Smooth muscle cell of bladder (primary cell): ENCODE measurements around the gene ARRDC1. TPM values are rescaled to one million over a fixed set of nuclear protein-coding genes. Genes with fewer than 3 reads are reported as not detected.

Experiments used
- total RNA-seq: library from RNA; depleted of rRNA; stranded (reverse); fragments of >200 nt; gene quantifications from 2 replicates; pipeline ENCODE4 v1.2.3, GENCODE V29; 2014

ARRDC1 gene, protein sequence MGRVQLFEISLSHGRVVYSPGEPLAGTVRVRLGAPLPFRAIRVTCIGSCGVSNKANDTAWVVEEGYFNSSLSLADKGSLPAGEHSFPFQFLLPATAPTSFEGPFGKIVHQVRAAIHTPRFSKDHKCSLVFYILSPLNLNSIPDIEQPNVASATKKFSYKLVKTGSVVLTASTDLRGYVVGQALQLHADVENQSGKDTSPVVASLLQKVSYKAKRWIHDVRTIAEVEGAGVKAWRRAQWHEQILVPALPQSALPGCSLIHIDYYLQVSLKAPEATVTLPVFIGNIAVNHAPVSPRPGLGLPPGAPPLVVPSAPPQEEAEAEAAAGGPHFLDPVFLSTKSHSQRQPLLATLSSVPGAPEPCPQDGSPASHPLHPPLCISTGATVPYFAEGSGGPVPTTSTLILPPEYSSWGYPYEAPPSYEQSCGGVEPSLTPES
- 11.5 and 12.9 TPM in 2 replicates for total RNA-seq

DNA sequence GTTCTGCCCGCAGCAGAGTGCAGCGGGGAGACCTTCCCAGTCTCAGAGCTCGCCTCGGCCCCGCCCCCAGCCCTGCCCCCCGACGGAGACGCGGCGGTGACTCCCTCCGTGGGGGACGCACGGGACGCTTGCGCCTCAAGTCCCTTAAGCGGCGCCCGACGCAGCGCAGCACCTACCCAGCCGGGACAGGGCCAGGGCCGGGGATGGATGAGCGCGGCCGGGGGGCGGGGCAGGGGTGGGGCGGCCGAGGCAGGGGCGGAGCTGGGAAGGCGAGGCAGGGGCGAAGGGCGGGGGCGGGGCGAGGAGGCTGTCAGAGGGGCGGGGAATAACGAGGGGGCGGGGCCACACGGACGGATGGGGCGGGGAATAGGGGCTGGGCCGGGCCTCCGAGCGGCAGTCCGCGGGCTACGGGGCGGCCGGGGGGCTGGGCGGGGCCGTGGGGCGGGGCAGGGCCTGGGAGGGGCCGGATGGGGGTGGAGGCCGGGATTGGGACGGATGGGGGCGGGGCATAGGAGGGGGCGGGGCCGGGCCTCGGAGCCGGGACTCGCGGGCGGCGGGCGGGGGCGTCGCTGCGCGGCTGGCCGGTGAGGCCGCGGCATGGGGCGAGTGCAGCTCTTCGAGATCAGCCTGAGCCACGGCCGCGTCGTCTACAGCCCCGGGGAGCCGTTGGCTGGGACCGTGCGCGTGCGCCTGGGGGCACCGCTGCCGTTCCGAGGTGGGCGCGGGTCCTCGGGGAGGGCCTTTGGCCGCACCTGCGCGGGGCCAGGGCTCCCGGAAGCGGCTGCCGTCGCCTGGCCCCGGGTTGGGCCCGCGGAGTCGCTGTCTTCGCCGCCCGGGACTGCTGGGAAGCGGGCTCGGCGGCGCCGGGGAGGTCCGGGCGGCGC is at the start of gene ARRDC1:
TSS of gene ARRDC1 (plus strand) at position 566 of the 884 bp plus-strand sequence. CDS start at position 598, 32 bp downstream.

DNA sequence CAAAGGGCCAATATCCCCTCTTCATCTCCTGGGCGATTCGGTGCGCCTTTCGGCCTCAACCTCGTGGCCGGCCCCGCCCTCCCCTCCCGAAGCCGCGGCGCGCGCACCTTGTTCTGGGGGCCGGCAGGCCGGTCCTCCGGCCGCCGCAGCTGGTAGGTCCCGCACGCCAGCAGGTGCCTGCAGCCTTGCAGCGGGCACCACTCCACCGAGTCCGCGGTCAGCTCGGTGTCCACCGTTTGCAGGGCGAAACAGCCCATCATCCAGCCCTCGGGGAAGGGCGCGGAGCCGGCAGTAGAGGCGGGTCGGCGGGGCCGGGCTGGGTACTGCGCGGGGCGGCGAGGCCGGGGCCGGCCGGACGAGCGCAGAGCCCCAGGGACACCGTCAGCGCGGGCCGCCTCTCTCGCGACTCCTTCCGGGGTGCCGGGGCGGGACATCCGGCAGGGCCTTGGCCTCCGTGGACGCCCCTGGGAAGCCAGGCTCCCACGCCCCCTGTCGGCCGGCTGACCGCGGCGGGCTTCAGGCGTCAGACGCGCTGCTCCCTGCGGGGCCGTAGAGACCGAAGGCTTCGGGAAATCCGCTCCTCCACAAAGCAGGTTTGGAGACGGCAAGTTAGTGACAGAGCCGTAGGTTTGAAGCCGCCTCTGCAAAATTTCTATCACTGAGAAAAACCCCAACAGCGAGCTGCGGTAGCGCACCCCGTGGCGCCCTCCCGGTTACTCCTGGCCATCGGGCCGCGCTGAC is 26.8 kb upstream of the ARRDC1 start, which contains the start of gene DPH7:
TSS of gene DPH7 (minus strand) at position 408 of the 741 bp plus-strand sequence. CDS start at position 260, 148 bp downstream.

DNA sequence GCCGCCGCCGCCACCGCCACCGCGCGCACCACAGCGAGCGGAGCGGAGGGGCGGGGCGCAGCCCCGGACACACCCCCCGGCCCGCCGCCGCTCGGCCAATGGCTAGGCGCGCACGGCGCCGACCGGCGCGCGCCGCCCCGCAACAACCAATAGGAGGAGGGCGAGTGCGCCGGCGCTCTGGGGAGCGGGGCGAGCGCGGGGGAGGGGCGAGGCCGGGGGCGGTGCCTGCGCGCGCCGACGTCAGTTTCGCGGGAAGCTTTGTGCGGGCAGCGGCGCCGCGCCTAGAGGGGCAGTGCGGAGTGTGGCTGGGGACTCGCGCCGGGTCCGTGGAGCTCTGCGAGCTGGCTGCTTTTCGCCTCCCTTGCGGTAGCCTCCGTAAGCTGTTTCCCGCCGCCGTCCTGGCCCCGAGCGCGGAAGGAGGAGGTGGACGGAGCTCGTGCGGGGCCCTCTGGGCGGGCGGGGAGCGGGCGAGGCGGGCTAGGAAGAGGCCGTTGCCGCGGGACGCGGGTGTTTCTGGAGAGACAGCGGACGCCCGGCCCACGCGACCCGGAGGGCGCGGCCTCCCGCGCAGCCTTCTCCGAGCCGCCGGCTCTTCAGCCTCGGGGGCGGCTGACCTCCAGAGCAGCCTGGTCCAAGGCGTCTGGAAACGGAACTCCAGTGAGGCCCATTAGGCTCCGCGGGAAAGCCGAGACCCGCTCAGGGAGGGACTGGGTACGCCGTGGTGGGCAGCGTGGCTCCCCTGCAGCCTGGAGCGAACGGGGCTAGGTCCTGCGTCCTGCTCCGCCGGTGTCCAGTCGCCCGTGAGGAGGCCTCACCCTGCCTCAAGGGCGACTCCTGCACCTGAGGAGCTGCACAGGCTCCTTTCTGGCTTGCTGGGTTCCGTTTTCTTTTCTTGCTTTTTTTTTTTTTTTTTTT is 14.8 kb upstream of the ARRDC1 start, which contains the start of gene ZMYND19:
TSS of gene ZMYND19 (minus strand) at position 44 of the 915 bp plus-strand sequence. CDS start 249 bp downstream, outside the sequence.

DNA sequence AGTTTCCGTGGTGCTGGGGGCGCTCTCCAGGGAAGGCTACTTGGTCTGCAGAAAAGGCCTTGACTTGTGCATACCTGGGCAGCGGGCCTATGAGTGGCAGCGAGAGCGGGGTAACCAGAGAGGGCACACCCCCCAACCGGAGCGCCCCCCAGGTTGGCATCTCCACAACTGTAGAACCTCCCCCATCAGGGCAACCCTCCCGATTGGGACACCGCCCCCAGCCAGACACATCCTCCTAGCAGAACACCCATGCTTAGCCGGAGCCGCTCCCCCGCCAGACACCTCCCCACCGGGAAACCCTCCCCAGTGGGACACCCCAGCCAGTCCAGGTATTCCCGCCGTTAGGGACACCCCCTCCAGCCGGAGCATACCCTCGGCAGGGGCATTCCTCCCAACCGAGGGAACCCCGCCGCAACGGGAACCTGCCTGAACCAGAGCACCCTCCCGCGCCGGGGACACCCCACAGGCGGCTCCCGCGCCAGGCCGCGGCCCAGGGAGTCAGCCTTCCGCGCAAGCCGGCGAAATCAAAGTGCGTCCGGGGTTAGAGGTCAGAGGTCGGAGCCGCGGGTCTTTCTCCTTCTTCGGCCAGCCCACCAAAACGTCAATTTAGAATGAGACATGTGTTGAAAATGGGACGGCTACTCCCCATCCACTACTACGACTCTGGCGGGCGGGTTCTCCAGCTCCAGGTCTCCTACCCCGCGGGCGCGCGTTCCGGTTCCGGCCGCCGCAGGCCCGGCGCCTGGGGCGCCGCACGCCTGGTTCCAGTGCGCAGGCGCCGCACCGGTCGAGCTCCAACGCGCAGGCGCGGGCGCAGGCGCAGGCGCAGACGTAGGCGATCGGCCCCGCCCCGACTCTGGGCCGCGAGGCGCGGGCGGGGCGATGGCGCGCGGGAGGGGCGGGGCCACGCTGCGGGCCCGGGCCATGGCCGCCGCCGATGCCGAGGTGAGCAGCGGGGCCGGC is 12.9 kb downstream of the ARRDC1 start, which contains the start of gene EHMT1:
TSS of gene EHMT1 (plus strand) at position 901 of the 963 bp plus-strand sequence. CDS start at position 925, 24 bp downstream.

Other genes with a start within 250 kb of the ARRDC1 start
- gene EXD3, start 182.5 kb upstream of the ARRDC1 start, total RNA-seq, result 8.4 and 13.2 TPM in 2 replicates
- gene NOXA1, start 182.3 kb upstream of the ARRDC1 start, total RNA-seq, result 0.46 and 0.57 TPM in 2 replicates
- gene ENTPD8, start 164.3 kb upstream of the ARRDC1 start, total RNA-seq, result not detected in 2 replicates
- 10.4 and 15.5 TPM in 2 replicates for gene NSMF, start 146.4 kb upstream of the ARRDC1 start, total RNA-seq
- gene PNPLA7, start 55.3 kb upstream of the ARRDC1 start, total RNA-seq, result 0.57 and 1.1 TPM in 2 replicates
- 49.6 and 57.2 TPM in 2 replicates for gene MRPL41, start 53.8 kb upstream of the ARRDC1 start, total RNA-seq
- gene DPH7, start 26.8 kb upstream of the ARRDC1 start, total RNA-seq, result 16.8 and 18.4 TPM in 2 replicates
- gene ZMYND19, start 15.2 kb upstream of the ARRDC1 start, total RNA-seq, result 12.5 and 17.9 TPM in 2 replicates
- 37.3 and 43.3 TPM in 2 replicates for gene EHMT1, start 13.3 kb downstream of the ARRDC1 start, total RNA-seq